C4-2B (cell line): ENCODE data around the gene TRIML1.

Experiments used
- ZFX ChIP-seq: fragments of 450-650 bp; IDR thresholded peaks from 2 replicates; pipeline ENCODE4 v1.6.1; 2017
- TF ChIP-seq, protein P1 (sequence below): fragments of 450-650 bp; conservative IDR thresholded peaks from 2 replicates; pipeline ENCODE4 v1.5.1; 2017; ENCODE audit warnings: mild to moderate bottlenecking

DNA sequence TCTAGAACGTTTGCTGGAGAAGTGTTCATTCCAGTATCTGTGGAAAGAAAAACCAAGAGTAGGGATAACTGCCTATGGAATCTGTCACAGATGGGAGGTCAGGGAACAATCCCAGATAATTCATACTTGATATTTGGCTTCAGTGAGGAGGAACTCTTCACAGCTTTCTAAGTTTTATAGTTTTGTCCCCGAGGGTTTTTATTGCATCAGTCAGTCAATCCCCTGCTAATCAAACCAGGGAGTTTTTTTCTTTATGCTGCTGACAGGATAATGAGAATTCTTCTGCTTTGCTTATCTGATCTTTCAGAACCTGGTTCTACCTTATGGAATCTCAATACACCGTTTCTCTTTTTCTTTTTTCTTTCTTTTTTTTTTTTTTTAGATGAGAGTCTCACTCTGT lies 29.2 kb upstream of the TRIML1 start:
- TF ChIP-seq, protein P1, sequence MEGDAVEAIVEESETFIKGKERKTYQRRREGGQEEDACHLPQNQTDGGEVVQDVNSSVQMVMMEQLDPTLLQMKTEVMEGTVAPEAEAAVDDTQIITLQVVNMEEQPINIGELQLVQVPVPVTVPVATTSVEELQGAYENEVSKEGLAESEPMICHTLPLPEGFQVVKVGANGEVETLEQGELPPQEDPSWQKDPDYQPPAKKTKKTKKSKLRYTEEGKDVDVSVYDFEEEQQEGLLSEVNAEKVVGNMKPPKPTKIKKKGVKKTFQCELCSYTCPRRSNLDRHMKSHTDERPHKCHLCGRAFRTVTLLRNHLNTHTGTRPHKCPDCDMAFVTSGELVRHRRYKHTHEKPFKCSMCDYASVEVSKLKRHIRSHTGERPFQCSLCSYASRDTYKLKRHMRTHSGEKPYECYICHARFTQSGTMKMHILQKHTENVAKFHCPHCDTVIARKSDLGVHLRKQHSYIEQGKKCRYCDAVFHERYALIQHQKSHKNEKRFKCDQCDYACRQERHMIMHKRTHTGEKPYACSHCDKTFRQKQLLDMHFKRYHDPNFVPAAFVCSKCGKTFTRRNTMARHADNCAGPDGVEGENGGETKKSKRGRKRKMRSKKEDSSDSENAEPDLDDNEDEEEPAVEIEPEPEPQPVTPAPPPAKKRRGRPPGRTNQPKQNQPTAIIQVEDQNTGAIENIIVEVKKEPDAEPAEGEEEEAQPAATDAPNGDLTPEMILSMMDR = no peak
- no peak for TF ChIP-seq ZFX
